HepG2 (cell line): Measurements from ENCODE around the gene SYS1. TPM values are rescaled to one million over a fixed set of nuclear protein-coding genes. Genes with fewer than 3 reads are reported as not detected.

Experiments used
- AGO2 ChIP-seq: fragments of 200-400 bp; formaldehyde crosslinking; optimal IDR thresholded peaks from 2 replicates; pipeline ENCODE3; 2017; ENCODE audit warnings: mild to moderate bottlenecking, low read depth, low read length, moderate library complexity
- FOXC1 ChIP-seq: sonication (generic); formaldehyde crosslinking; IDR thresholded peaks from 2 replicates; pipeline ENCODE4 v1.8.0; 2022; ENCODE audit warnings: mild to moderate bottlenecking, missing genetic modification reagents, borderline replicate concordance
- FOXO4 ChIP-seq: sonication (generic); formaldehyde crosslinking; conservative IDR thresholded peaks from 2 replicates; pipeline ENCODE4 v1.8.1; 2023; ENCODE audit warnings: missing genetic modification reagents
- IKZF4 ChIP-seq: sonication (generic); formaldehyde crosslinking; IDR thresholded peaks from 2 replicates; pipeline ENCODE4 v1.5.1; 2020; ENCODE audit warnings: borderline replicate concordance, mild to moderate bottlenecking, low read depth, missing genetic modification reagents; ENCODE audit errors: not compliant biosample characterization
- JUNB ChIP-seq: sonication (generic); formaldehyde crosslinking; IDR thresholded peaks from 2 replicates; pipeline ENCODE4 v1.8.0; 2022; ENCODE audit warnings: missing genetic modification reagents, mild to moderate bottlenecking, borderline replicate concordance
- KDM2A ChIP-seq: sonication (generic); formaldehyde crosslinking; IDR thresholded peaks from 2 replicates; pipeline ENCODE4 v1.4.0; 2020; ENCODE audit warnings: low read depth, missing genetic modification reagents, borderline replicate concordance
- RXRB ChIP-seq: IDR thresholded peaks from 2 replicates; pipeline ENCODE4 v1.6.1; 2016; ENCODE audit warnings: borderline replicate concordance, missing genetic modification reagents, missing compliant biosample characterization
- SOX5 ChIP-seq: IDR thresholded peaks from 2 replicates; pipeline ENCODE4 v1.6.1; 2016; ENCODE audit warnings: borderline replicate concordance
- SP2 ChIP-seq: sonication (generic); formaldehyde crosslinking; IDR thresholded peaks from 2 replicates; pipeline ENCODE4 v1.5.1; 2020; ENCODE audit warnings: mild to moderate bottlenecking, missing genetic modification reagents
- STAT5B ChIP-seq: sonication (generic); formaldehyde crosslinking; IDR thresholded peaks from 2 replicates; pipeline ENCODE4 v1.4.0; 2020; ENCODE audit warnings: missing genetic modification reagents
- ZNF101 ChIP-seq: sonication (generic); formaldehyde crosslinking; IDR thresholded peaks from 2 replicates; pipeline ENCODE4 v1.4.0; 2020; ENCODE audit warnings: mild to moderate bottlenecking, low read depth, missing genetic modification reagents, borderline replicate concordance
- ZNF12 ChIP-seq: sonication (generic); formaldehyde crosslinking; IDR thresholded peaks from 2 replicates; pipeline ENCODE4 v1.5.0; 2020; ENCODE audit warnings: missing genetic modification reagents
- ZNF136 ChIP-seq: sonication (generic); formaldehyde crosslinking; IDR thresholded peaks from 2 replicates; pipeline ENCODE4 v1.8.1; 2022; ENCODE audit warnings: low read depth, mild to moderate bottlenecking, moderate library complexity, missing genetic modification reagents
- ZNF138 ChIP-seq: sonication (generic); formaldehyde crosslinking; IDR thresholded peaks from 2 replicates; pipeline ENCODE4 v1.5.0; 2020; ENCODE audit warnings: mild to moderate bottlenecking, low read depth, missing genetic modification reagents
- ZNF3 ChIP-seq: IDR thresholded peaks from 2 replicates; pipeline ENCODE4 v1.7.0; 2017; ENCODE audit warnings: inconsistent platforms
- ZNF530 ChIP-seq: sonication (generic); formaldehyde crosslinking; IDR thresholded peaks from 2 replicates; pipeline ENCODE4 v1.5.0; 2020; ENCODE audit warnings: low read depth, mild to moderate bottlenecking, missing genetic modification reagents
- ZNF75D ChIP-seq: sonication (generic); formaldehyde crosslinking; IDR thresholded peaks from 2 replicates; pipeline ENCODE4 v1.8.1; 2023; ENCODE audit warnings: missing genetic modification reagents, mild to moderate bottlenecking, borderline replicate concordance
- ZNF761 ChIP-seq: sonication (generic); formaldehyde crosslinking; conservative IDR thresholded peaks from 2 replicates; pipeline ENCODE4 v1.4.0; 2020; ENCODE audit warnings: mild to moderate bottlenecking, missing genetic modification reagents
- ZNF841 ChIP-seq: sonication (generic); formaldehyde crosslinking; IDR thresholded peaks from 2 replicates; pipeline ENCODE4 v1.8.1; 2023; ENCODE audit warnings: missing genetic modification reagents, borderline replicate concordance
- ZNF879 ChIP-seq: sonication (generic); formaldehyde crosslinking; IDR thresholded peaks from 2 replicates; pipeline ENCODE4 v1.8.1; 2023; ENCODE audit warnings: missing genetic modification reagents
- polyA plus RNA-seq, 8 experiments: library from polyadenylated mRNA; depleted of rRNA in 3 of 8; stranded (reverse) in 7 of 8; unstranded in 1 of 8; fragments of >200 nt; fragmentation: Illumina TruSeq in 4 of 8; extraction: Trizol in 4 of 8; gene quantifications; 2 replicates each; pipeline versions ENCODE4 v1.2.1 to v1.2.3, GENCODE V29; 2011 to 2016; ENCODE audit warnings: low read depth in 4 of 8, missing spikeins in 1 of 8, mixed read lengths in 1 of 8; ENCODE audit not compliant: insufficient read depth in 1 of 8
- total RNA-seq, 5 experiments: library from RNA; depleted of rRNA; stranded (reverse); fragments of >200 nt; fragmentation: Illumina TruSeq; extraction: Trizol; gene quantifications; 2 replicates each; pipeline ENCODE4 v1.2.3, GENCODE V29; 2016; ENCODE audit warnings: low read depth in 1 of 5
- TF ChIP-seq, protein P1 (sequence below): sonication (generic); formaldehyde crosslinking; IDR thresholded peaks from 2 replicates; pipeline ENCODE4 v1.4.0; 2020; ENCODE audit warnings: mild to moderate bottlenecking, missing genetic modification reagents
- TF ChIP-seq, protein P2 (sequence below): sonication (generic); formaldehyde crosslinking; IDR thresholded peaks from 2 replicates; pipeline ENCODE4 v1.4.0; 2020; ENCODE audit warnings: missing genetic modification reagents, borderline replicate concordance
- TF ChIP-seq, protein P3 (sequence below): IDR thresholded peaks from 2 replicates; pipeline ENCODE4 v1.6.1; 2016; ENCODE audit warnings: missing compliant biosample characterization, missing genetic modification reagents, borderline replicate concordance

The SYS1 gene
- total and polyA plus RNA-seq, 2 of the 13 experiments (the other 11 are each of a cell fraction or from before 2014, with no cell fraction given): 38.3 to 65.6 TPM

DNA sequence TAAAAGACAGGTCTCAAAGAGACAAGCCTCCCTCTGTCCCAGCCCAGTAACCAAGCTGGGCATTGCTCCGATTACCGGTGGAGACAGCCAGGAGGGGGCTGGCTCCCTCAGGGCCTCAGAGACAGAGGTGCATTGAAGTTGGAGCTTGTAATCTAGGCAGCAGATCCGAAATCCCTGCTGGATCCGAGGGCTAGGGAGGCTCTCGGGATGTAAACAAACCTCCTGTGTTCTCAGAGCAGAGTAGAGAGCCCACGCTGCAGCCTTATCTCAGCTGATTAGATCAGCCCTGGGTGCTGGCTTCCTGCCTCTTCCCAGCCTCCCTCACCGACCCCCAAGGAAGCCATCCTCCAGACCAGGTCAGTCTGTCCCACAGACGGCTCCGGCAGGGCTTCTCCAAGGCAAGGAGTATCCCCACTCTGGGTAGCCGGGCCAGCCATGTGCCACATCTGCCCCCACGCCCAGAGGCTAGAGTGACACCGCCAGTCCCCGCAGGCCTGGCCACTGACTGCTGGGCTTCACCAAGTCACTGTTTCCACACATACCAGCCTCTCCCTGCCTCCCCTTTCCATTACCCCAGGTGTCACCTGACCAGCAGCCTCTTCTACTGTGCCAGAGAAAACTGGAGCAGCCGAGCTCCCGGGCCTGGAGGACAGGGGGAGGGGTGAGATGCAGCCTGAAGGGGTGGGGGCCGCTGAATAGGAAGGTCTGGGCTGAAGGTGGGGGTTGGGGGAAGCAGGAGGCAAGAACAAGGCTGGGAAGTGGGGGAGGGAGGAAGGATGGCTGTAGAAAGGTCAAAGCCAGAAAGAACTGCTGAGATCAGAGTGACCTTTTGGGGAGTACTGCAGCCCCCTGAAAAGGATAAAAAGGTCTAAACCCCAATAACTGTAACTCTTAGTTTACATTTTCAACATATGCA, 20.8 kb upstream of the SYS1 start (continued):
- TF ChIP-seq, protein P1, sequence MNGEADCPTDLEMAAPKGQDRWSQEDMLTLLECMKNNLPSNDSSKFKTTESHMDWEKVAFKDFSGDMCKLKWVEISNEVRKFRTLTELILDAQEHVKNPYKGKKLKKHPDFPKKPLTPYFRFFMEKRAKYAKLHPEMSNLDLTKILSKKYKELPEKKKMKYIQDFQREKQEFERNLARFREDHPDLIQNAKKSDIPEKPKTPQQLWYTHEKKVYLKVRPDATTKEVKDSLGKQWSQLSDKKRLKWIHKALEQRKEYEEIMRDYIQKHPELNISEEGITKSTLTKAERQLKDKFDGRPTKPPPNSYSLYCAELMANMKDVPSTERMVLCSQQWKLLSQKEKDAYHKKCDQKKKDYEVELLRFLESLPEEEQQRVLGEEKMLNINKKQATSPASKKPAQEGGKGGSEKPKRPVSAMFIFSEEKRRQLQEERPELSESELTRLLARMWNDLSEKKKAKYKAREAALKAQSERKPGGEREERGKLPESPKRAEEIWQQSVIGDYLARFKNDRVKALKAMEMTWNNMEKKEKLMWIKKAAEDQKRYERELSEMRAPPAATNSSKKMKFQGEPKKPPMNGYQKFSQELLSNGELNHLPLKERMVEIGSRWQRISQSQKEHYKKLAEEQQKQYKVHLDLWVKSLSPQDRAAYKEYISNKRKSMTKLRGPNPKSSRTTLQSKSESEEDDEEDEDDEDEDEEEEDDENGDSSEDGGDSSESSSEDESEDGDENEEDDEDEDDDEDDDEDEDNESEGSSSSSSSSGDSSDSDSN: peak; percentile 79
- TF ChIP-seq ZNF138: no peak
- TF ChIP-seq JUNB: no peak
- no peak for TF ChIP-seq FOXO4 (CRISPR knock-in tag)
- 0 out of 2 replicates have a peak, but pooled peaks have one; percentile 28 for TF ChIP-seq SOX5 (CRISPR knock-in tag)
- TF ChIP-seq, protein P2, sequence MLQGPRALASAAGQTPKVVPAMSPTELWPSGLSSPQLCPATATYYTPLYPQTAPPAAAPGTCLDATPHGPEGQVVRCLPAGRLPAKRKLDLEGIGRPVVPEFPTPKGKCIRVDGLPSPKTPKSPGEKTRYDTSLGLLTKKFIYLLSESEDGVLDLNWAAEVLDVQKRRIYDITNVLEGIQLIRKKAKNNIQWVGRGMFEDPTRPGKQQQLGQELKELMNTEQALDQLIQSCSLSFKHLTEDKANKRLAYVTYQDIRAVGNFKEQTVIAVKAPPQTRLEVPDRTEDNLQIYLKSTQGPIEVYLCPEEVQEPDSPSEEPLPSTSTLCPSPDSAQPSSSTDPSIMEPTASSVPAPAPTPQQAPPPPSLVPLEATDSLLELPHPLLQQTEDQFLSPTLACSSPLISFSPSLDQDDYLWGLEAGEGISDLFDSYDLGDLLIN (CRISPR knock-in tag): no peak
- no peak for TF ChIP-seq ZNF75D
- TF ChIP-seq ZNF761 (CRISPR knock-in tag): no peak
- TF ChIP-seq FOXC1 (CRISPR knock-in tag): peak; percentile 52
- TF ChIP-seq IKZF4 (CRISPR knock-in tag): peak; percentile 51
- 0 out of 2 replicates have a peak, but pooled peaks have one; percentile 3 for TF ChIP-seq KDM2A
- TF ChIP-seq ZNF12 (CRISPR knock-in tag): no peak
- TF ChIP-seq AGO2: peak; percentile 80
- TF ChIP-seq ZNF136 (CRISPR knock-in tag): 0 out of 2 replicates have a peak, but pooled peaks have one; percentile 24
- peak; percentile 78 for TF ChIP-seq RXRB (CRISPR knock-in tag)
- TF ChIP-seq ZNF841 (CRISPR knock-in tag): no peak
- TF ChIP-seq ZNF879 (CRISPR knock-in tag): no peak
- TF ChIP-seq ZNF530 (CRISPR knock-in tag): no peak
- TF ChIP-seq ZNF3 (CRISPR knock-in tag): no peak; the same call in 1 of the 2 replicates
- TF ChIP-seq STAT5B (CRISPR knock-in tag): no peak
- TF ChIP-seq SP2: no peak
- TF ChIP-seq ZNF101 (CRISPR knock-in tag): no peak
- TF ChIP-seq, protein P3, sequence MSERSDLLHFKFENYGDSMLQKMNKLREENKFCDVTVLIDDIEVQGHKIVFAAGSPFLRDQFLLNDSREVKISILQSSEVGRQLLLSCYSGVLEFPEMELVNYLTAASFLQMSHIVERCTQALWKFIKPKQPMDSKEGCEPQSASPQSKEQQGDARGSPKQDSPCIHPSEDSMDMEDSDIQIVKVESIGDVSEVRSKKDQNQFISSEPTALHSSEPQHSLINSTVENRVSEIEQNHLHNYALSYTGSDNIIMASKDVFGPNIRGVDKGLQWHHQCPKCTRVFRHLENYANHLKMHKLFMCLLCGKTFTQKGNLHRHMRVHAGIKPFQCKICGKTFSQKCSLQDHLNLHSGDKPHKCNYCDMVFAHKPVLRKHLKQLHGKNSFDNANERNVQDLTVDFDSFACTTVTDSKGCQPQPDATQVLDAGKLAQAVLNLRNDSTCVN (CRISPR knock-in tag): peak; percentile 61; the same call in 1 of the 2 replicates
